Measurements from ENCODE around the gene FLRT1. TPM values are rescaled to one million over a fixed set of nuclear protein-coding genes. Genes with fewer than 3 reads are reported as not detected.

The FLRT1 gene
- polyA plus RNA-seq, 1 experiment = 0.17 TPM

DNA sequence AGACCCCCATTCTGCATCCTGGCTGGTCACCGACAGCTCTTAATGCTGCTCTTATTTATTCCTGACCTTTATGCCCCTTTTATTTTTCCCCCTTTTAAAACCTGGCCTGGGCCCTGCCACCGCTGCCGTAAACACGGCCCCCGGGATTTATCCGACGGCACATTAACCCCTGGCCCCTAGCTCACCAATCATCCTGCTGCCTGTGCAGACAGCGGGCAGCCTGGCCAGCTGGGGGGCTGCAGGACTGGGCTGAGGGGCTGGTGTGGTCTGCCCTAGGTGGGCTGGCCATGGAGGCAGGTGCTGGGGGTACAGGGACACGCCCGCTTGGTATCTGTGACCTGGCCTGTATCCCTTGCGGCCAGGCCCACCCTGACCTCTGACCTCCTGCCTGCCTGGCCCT lies 21.4 kb upstream of the FLRT1 start:
- POLR2A ChIA-PET = no interaction called here
- CTCF ChIA-PET = interaction anchor here (0.9 kb wide), 1 partner anchor 137 kb away, joined by 3 read pairs; no protein-coding TSS in a partner anchor
- no peak overlapping the region for H3K27ac ChIP-seq (ENCODE audit: low read depth, low read length)
- no peak for DNase-seq (ENCODE audit: low read depth, low spot score)
- peaks cover 20% of the 10 kb centered on the region for H3K9me3 ChIP-seq (ENCODE audit: control insufficient read depth, insufficient read depth, low read length)
- no peak overlapping the region for H3K4me3 ChIP-seq (ENCODE audit: low read depth, low read length)
- TF ChIP-seq, protein P1, sequence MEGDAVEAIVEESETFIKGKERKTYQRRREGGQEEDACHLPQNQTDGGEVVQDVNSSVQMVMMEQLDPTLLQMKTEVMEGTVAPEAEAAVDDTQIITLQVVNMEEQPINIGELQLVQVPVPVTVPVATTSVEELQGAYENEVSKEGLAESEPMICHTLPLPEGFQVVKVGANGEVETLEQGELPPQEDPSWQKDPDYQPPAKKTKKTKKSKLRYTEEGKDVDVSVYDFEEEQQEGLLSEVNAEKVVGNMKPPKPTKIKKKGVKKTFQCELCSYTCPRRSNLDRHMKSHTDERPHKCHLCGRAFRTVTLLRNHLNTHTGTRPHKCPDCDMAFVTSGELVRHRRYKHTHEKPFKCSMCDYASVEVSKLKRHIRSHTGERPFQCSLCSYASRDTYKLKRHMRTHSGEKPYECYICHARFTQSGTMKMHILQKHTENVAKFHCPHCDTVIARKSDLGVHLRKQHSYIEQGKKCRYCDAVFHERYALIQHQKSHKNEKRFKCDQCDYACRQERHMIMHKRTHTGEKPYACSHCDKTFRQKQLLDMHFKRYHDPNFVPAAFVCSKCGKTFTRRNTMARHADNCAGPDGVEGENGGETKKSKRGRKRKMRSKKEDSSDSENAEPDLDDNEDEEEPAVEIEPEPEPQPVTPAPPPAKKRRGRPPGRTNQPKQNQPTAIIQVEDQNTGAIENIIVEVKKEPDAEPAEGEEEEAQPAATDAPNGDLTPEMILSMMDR (IDR thresholded peaks at IDR 0.05; ENCODE audit: low read depth, low read length) = no peak
- peaks cover 2% of the 10 kb centered on the region for H3K27me3 ChIP-seq (ENCODE audit: control insufficient read depth, insufficient read depth, low read length)

DNA sequence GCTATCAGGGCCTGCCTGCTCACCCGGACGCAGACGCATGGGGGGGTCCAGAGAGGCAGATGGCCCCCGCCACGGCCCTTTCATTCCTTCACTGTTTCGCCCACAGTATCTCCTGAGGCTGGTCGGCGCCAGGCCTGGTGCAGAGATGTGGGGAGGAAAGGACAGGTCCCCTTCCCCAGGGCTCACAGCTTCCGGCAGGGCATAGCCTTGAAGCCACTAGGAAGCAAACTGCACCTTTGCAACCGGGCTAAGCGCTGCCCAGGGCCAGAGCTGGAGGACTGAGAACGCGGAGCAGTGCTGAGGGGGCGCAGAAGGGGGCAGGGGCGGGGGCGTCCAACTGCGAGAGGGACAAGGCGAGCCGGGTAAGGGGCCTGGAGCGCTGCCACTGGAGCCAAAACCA lies 20.2 kb upstream of the FLRT1 start:
- DNase-seq (ENCODE audit: low read depth, low spot score) = no peak
- Histone ChIP-seq H3K9me3 (ENCODE audit: control insufficient read depth, insufficient read depth, low read length) (peaks cover 8% of the 10 kb centered on the region), H3K27ac (ENCODE audit: low read depth, low read length) (no peak overlapping the region), H3K27me3 (ENCODE audit: control insufficient read depth, insufficient read depth, low read length) (peaks cover 9% of the 10 kb centered on the region), H3K4me3 (ENCODE audit: low read depth, low read length) (no peak overlapping the region)
- CTCF ChIA-PET = interaction anchor here (1.5 kb wide), 1 partner anchor 70 kb away, joined by 3 read pairs; no protein-coding TSS in a partner anchor
- TF ChIP-seq, protein P1 (IDR thresholded peaks at IDR 0.05; ENCODE audit: low read depth, low read length) = no peak
- POLR2A ChIA-PET = no interaction called here

DNA sequence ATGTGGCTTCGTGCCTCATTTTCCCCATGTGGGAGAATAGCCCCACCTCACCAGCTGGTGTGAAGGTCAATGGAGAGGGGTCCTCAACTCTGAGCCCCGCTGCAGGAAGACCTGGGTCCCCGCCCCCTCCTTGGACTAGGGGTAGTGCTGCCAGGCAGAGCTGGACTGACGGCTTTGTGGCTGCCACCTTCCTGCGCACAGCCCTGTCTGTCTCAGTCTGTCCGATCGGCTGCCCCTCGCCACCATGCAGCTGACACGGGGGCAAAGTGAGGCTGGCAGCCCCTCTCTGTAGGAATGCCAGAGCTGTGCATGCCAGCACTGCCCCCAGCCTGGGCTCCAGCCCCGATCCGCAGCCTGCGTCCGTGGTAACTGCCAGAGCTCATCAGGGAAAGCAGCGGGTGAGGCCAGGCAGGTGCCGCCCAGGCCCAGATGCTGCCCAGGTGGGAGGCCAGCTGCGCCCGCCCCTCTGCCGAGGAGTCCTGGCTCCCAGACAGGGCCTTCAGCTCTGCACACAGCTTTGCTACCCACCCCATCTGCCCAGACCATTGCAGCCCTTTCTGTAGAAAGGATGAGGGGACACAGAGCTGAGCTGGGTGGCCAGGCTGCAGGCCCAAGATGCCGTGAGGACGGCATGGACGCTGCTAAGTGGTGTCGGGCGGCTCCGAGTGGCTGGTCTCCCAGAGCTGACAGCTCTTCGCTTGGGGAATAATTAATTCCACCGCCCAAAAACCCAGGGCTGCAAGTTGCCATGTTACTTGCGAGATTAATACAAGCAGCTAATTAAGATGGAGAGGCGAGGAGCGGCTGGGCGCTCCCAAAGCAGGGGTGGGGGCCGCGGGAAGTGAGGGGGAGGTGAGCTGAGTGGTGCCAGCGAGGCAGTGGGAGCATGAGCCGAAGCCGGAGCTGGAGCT lies 19.5 kb upstream of the FLRT1 start:
- POLR2A ChIA-PET = interaction anchor here (0.7 to 1.4 kb wide), 2 partner anchors 16 to 52 kb away, joined by 3 to 4 read pairs; no protein-coding TSS in a partner anchor
- no peak for DNase-seq (ENCODE audit: low read depth, low spot score)
- Histone ChIP-seq H3K27ac (ENCODE audit: low read depth, low read length) (no peak overlapping the region), H3K9me3 (ENCODE audit: control insufficient read depth, insufficient read depth, low read length) (peaks cover 1% of the 10 kb centered on the region), H3K27me3 (ENCODE audit: control insufficient read depth, insufficient read depth, low read length) (peaks cover 15% of the 10 kb centered on the region), H3K4me3 (ENCODE audit: low read depth, low read length) (no peak overlapping the region)
- CTCF ChIA-PET = interaction anchor here (0.8 to 1.5 kb wide), 2 partner anchors 15 to 70 kb away, joined by 3 read pairs; no protein-coding TSS in a partner anchor
- TF ChIP-seq, protein P1 (IDR thresholded peaks at IDR 0.05; ENCODE audit: low read depth, low read length) = no peak

DNA sequence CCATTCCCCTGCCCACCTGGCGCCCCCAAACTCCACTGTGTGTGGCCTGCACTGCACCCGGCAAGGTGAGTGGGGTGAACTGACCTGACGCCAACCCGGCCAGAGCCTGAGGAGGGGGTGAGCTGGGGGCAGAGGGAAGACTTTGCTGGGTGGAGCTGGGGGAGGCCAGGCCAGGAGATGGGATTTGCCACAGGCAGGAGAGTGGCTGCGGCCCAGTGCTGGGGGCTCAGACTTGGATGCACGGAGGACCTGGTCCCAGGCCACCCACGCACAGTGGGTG lies 17.8 kb upstream of the FLRT1 start:
- CTCF ChIA-PET = interaction anchor here (1.1 kb wide), 1 partner anchor 135 kb away, joined by 3 read pairs; no protein-coding TSS in a partner anchor
- Histone ChIP-seq H3K27ac (ENCODE audit: low read depth, low read length) (no peak overlapping the region), H3K27me3 (ENCODE audit: control insufficient read depth, insufficient read depth, low read length) (peaks cover 21% of the 10 kb centered on the region), H3K9me3 (ENCODE audit: control insufficient read depth, insufficient read depth, low read length) (no peaks in the 10 kb centered on the region; the same call in 1 of the 2 replicates), H3K4me3 (ENCODE audit: low read depth, low read length) (no peak overlapping the region)
- DNase-seq (ENCODE audit: low read depth, low spot score) = no peak
- TF ChIP-seq, protein P1 (IDR thresholded peaks at IDR 0.05; ENCODE audit: low read depth, low read length) = no peak
- POLR2A ChIA-PET = interaction anchor here (0.6 kb wide), 1 partner anchor 165 kb away, joined by 3 read pairs; no protein-coding TSS in a partner anchor

DNA sequence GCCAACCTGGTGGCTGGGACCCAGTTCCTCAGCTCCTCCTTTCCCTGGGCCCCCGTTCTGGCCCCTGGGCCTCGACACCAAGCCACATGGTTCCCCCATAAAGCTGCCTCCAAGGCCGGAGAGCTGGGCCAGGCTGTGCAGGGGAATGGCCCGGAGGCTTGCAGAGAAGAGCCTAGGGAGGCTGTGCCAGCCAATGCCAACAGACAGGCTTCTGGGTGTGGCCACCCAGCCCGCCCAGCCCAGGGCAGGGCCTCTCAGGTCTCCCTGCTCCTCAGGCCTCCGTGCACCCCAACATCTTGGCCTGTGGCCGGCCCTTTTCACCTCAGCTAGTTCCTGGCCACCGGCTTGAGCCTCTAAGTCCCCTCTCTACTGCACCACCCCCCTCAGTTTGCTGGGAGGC lies 17.4 kb upstream of the FLRT1 start:
- TF ChIP-seq, protein P1 (IDR thresholded peaks at IDR 0.05; ENCODE audit: low read depth, low read length) = no peak
- DNase-seq (ENCODE audit: low read depth, low spot score) = no peak
- ChIA-PET POLR2A (no interaction called here), CTCF (interaction anchor here (1.1 kb wide), 1 partner anchor 134 kb away, joined by 3 read pairs; no protein-coding TSS in a partner anchor)
- H3K27ac ChIP-seq (ENCODE audit: low read depth, low read length) = no peak overlapping the region
- H3K4me3 ChIP-seq (ENCODE audit: low read depth, low read length) = no peak overlapping the region
- no peaks in the 10 kb centered on the region; the same call in 1 of the 2 replicates for H3K9me3 ChIP-seq (ENCODE audit: control insufficient read depth, insufficient read depth, low read length)
- H3K27me3 ChIP-seq (ENCODE audit: control insufficient read depth, insufficient read depth, low read length) = peaks cover 21% of the 10 kb centered on the region
